ENCODE results near the gene LRRC47.

Gene LRRC47

DNA sequence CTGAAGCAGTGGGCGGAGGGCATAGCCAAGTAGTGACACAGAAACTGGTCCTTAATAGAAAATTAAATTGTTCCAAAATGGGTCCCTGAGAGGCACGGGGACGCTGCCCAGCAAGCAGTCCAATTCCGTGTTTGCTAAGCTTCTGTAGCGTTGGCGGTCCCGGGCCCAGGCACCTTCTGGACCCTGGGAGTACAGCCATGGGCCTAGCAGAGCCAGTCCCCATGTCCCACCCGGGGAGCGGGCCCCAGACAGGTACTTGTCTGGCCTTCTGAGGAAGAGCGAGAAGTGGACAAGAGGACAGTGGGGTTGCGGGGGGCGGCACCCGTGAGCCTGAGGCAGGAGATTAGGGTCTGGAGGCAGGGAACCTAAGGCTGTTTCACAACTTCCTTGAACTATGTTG, 55.5 kb downstream of the LRRC47 start:
- DNase-seq, result no peak
- in situ Hi-C loops (cut with MboI; ENCODE audit: low pct_unique_long_range_greater_than_20kb, low sequenced_read_pairs), result no loop called here

DNA sequence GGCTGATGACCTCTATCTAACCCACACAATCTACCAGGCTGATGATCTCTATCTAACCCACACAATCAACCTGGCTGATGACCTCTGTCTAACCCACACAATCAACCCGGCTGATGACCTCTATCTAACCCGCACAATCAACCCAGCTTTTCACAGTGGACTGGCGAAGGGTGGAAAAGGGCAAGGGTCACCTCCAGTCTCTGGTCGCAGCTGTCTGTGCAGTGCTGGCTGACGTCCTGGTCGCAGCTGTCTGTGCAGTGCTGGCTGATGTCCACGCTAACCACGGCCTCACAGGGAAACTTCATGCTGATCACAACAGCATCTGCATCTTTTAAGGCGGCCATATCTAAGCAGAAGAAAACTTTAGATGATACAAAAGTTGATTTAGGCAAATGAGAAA, 56.3 kb downstream of the LRRC47 start:
- in situ Hi-C loops (cut with MboI; ENCODE audit: low pct_unique_long_range_greater_than_20kb, low sequenced_read_pairs), result no loop called here
- no peak for DNase-seq

DNA sequence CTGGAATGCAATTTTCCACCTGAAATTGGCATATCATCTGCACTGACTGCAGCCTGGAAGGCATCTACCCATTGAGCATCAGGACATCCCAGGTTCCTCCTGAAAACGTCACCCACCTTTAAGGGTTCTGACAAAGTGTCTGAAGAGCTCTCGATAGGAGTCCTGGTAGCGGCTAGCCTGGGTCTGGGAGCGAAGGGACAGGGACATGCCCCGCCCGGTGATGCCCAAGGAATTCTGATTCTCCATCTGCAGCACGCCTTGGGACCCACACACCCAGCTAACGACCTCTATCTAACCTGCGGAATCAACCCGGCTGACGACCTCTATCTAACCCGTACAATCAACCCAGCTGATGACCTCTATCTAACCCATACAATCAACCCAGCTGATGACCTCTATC, 57.4 kb downstream of the LRRC47 start:
- DNase-seq, result no peak
- in situ Hi-C loops (cut with MboI; ENCODE audit: low pct_unique_long_range_greater_than_20kb, low sequenced_read_pairs), result no loop called here

DNA sequence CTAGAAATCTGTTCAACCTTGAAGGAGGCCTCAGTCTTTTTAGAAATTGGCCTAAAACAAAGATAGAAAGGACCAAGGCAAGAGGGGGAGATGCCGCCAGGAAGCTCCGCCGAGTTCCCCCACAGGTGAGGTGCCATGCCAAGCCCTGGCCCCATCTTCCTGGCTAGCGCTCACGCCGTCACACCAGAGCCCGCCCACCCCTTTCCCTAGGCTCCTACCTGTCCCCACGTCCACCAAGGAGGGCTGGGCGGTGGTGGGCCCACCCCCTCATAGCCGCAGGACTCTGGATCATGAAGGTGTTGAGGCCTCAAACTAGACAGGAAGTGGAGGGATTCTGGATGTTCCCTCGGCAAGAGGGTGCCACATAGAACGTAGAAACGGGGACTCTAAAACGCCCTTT, 59.6 kb downstream of the LRRC47 start:
- DNase-seq, result no peak
- in situ Hi-C loops (cut with MboI; ENCODE audit: low pct_unique_long_range_greater_than_20kb, low sequenced_read_pairs), result no loop called here

DNA sequence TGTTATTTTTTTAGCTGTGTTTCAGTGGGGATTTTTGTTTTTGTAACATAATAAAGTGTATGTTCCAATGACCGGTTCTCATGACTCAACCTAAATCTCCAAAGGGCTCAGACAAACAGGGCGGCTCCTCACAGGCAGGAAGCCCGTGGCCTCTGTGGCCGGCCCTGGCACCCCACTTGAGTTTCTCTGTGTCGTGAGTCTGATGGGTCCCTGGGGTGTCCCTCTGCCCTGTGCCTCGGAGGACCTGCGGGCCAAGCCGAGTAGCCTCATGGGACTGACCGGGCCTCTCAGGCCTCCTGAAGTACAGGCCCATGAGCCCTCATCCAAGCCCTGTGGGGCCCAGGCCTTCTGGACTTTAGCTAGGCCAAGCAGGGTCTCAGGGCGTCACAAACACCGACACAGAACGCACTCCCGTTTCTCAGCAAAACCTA, 60.2 kb downstream of the LRRC47 start:
- DNase-seq, result no peak
- in situ Hi-C loops (cut with MboI; ENCODE audit: low pct_unique_long_range_greater_than_20kb, low sequenced_read_pairs), result no loop called here

DNA sequence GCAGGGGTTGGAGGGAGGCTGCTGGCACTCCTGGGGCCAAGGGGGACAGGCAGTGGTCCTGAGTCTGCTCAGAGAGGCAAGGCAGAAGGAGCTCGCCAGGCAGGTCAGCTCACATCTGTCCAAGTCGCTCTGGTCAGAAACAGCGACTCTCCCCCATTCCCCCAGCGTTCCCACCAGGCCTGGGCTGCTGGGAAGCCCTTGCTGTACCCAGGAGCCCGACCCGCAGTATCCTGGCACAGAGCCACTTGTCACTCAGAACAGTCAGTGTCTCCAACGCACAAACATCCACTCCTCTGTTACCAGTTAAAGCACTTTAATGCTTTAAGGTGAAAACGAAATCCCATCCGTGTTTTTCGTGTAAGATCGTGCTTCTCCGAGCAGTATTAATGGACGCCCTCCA, 60.6 kb downstream of the LRRC47 start:
- no peak for DNase-seq
- in situ Hi-C loops (cut with MboI; ENCODE audit: low pct_unique_long_range_greater_than_20kb, low sequenced_read_pairs), result no loop called here

DNA sequence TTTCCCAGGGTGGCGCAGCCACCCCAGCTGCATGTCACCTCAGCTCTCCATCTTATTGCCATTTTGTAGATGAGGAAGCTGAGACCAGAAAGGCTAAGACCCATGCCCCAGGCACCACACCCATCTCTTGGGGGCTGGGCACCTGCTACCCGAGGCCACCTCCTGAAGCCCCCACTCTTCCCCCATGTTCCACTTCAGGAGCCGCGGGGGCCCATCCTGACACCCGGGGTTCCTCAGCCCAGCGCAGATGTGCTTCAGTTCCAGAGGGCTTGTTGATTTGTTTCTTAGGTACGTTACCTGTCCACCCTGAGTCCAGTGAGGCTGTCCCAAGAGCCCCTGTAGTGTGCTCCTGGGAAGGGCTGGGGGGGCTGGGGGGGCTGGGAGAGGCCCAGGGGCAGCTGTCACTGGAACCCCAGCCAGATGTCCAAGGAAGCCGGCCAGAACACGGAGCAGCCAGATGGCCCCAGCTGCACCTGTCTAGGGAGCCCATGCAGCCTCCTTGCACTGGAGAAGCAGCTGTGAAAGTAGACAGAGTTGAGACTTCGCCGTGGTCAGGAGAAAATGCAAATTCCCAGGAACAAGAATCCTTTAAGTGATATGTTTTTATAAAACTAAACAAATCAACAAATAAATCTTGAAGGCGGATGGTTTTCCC, 61.1 kb downstream of the LRRC47 start:
- in situ Hi-C loops (cut with MboI; ENCODE audit: low pct_unique_long_range_greater_than_20kb, low sequenced_read_pairs), result no loop called here
- DNase-seq, result no peak

DNA sequence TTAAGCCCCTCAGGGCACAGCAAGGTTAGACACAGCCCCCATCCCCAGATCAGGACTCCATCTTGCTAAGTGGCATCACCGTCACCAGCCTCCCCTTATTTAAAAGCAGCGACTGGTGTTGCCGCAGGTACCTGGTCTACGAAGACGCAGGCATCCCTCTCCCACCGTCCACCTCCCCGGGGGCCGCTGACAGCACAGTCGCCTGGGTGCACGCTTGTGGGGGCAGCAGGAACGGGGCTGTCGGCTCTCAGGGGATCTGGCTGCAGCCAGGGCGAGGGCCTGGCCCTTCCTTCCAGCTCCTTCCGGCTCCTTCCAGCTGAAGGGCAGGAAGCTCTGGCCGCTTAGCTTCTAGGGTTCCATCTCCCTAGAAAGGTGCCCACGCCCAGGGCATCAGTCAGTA, 61.7 kb downstream of the LRRC47 start:
- in situ Hi-C loops (cut with MboI; ENCODE audit: low pct_unique_long_range_greater_than_20kb, low sequenced_read_pairs), result no loop called here

DNA sequence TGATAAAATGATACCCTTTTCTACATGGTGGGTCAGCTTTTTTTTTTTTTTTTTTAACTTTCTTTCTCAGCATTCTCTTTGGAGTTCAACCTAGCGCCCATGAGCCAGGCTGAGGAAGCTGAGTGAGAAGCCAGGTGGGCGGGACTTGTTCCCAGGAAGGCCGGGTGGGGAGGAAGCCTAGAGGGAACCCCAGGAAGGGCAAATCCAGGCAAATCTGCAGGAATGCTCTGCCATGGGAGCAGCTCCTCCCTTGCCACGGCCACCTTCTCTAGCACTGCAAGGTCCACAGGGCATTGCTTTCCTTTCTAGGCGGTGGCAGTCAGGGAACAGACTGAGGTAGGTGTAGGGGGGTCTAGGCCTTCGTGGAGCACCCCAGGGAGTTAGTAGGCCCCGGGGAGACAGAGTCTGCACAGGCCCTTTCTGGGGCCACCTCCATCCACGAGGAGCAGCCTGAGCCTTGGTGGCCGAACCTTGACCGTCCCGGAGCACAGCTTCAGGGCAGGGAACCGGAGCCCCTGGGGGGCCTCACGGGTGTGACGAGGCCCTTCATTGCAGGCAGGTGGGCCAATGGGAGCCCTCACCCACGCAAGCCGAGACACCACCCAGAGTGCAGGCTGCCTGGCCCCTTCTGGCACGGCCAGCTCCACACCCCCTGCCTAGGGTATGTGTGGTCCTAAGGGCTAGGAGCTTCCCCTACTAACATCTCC, 62.3 kb downstream of the LRRC47 start:
- in situ Hi-C loops (cut with MboI; ENCODE audit: low pct_unique_long_range_greater_than_20kb, low sequenced_read_pairs), result no loop called here
- no peak for DNase-seq

More for the DNA sequence above, 61.7 kb downstream of the LRRC47 start:
- DNase-seq, result no peak

DNA sequence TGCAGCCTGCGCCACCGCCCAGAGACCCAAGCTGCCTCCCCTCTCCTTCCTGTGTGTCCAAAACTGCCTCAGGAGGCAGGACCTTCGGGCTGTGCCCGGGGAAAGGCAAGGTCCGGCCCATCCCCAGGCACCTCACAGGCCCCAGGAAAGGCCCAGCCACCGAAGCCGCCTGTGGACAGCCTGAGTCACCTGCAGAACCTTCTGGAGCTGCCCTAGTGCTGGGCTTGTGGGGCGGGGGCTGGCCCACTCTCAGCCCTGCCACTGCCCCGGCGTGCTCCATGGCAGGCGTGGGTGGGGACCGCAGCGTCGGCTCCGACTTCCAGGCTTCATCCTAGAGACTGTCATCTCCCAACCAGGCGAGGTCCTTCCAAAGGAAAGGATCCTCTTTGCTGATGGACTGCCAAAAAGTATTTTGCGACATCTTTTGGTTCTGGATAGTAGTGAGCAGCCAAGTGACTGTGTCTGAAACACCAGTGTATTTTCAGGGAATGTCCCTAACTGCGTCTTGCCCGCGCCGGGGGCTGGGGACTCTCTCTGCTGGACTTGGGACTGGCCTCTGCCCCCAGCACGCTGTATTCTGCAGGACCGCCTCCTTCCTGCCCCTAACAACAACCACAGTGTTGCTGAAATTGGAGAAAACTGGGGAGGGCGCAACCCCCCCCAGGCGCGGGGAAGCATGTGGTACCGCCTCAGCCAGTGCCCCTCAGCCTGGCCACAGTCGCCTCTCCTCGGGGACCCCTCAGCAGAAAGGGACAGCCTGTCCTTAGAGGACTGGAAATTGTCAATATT, 63.0 kb downstream of the LRRC47 start:
- in situ Hi-C loops (cut with MboI; ENCODE audit: low pct_unique_long_range_greater_than_20kb, low sequenced_read_pairs), result no loop called here
- no peak for DNase-seq

DNA sequence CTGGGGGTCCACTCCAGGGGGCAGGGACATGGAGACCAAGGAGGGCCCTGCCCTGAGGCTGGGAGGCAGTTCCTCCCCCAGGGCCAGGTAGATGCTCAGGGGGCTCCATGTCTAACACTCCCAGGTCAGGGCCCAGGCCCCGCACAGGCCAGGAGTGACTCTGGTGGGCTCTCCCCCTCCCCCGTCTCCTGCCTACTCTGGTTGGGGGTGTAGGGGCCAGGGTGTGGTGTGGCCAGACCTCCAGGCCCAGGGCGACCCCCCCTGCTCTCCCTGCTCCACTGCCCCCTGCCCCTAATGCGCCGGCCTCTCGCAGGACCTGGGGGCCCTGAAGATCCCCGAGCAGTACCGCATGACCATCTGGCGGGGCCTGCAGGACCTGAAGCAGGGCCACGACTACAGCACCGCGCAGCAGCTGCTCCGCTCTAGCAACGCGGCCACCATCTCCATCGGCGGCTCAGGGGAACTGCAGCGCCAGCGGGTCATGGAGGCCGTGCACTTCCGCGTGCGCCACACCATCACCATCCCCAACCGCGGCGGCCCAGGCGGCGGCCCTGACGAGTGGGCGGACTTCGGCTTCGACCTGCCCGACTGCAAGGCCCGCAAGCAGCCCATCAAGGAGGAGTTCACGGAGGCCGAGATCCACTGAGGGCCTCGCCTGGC, 63.7 kb downstream of the LRRC47 start:
- DNase-seq, result no peak
- in situ Hi-C loops (cut with MboI; ENCODE audit: low pct_unique_long_range_greater_than_20kb, low sequenced_read_pairs), result no loop called here

DNA sequence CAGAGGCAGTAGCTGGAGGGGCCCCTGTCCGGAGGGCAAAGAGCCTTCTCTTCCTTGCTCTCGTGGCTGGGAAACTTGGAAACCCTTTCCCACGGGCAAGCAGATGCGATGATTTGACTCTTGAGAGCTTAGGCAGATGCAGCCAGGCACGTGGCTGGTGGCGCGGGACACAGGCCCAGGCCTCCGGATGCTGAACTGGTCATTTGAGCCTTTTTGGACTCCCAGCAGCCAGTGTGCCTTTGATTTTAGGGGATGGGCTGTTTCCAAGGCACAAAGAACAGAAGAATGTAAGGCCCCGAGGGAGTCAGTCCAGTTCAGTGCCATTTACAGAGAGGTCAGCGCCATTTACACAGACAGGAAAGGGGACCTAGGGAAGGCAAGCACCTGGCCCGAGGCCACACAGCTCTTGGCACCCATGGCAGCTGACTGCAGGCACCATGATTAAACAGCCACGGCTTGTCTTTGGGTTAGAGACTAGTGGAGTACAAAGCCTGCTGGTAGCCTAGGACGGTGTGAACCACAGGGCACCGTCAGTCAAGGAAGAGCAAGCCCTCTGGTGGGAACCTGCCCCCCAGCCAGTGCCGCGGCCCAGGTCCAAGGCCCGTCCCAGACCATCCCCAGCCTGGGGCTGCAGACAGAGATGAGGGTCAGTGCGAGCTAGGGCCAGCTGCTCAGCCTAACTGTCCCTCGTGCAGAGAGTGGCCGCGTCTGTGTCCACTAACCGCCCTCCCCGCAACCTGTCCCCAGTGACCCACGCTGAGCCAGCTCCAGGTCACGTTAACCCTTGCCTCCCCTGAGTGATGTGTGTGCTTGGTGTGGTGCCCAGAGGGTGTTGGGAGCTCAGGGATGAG, 64.5 kb downstream of the LRRC47 start:
- no peak for DNase-seq
- in situ Hi-C loops (cut with MboI; ENCODE audit: low pct_unique_long_range_greater_than_20kb, low sequenced_read_pairs), result no loop called here

DNA sequence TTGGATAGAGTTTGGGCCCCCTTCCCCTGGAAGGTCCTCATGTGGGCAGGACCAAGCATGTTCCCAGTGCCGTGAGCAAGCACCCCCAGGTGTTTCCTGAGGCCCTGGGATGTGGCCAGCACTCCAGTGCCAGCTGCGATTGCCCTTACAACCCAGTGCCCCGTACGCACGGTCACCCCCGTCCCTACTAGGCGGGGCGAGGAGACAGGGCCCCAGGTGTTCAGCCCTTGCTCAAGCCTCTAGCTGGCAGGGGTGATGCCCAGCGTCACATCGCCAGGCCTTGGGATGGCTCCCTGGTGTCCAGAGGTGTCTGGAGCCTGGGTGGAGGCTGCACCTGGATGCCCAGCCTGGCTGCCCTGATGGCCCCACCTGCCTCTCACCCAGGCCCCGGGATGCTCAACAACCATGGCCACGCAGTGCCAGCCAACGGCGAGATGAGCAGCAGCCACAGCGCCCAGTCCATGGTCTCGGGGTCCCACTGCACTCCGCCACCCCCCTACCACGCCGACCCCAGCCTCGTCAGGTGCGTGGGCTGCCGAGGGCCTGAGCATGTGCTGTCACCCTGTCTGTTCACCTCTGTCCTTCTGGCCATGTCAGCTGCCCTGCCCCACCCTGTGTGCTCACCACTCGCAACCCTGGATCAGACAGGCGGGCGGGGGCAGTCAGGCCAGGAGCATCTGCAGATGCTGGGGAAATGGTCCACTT, 65.6 kb downstream of the LRRC47 start:
- in situ Hi-C loops (cut with MboI; ENCODE audit: low pct_unique_long_range_greater_than_20kb, low sequenced_read_pairs), result no loop called here
- DNase-seq, result no peak

DNA sequence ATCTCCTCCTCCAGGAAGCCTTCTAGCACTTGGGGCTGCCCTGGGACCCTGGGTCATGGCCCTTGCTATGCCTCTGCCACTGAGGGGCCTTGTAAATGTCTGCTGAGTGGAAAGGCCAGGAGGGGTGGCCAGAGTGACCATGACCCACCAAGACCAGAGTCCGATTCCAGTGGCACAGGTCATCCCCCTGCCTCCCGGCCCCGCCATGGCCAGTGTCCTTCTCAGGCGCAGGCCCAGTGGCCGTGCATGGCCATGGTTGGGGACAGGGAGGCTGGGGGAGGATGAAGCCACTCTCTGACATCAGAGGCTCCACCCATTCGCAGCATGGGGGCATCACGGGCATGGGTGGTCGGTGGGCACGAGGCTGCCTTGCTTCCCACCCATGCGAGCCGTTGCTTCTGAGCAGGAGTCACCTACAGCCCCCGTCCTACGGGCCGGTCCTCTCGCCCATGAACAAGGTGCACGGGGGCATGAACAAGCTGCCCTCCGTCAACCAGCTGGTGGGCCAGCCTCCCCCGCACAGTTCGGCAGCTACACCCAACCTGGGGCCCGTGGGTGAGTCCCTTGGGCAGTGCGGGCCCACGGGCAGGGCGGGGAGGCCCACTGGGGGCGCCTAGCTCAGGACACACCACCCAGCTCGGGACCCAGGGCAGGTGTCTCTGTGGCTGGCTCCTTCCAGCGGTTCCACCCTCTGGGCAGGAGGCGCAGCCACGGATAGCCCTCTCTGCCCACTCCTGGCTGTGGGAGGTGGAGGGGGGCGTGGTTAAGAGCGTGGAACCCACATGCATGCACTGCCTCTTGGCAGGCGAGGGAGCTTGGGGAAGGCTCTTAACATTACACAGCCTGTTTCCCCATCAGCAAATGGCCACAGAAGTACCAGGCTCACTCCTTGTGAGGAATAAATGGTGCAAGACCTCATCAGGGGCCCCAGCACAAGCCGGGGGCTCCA, 66.4 kb downstream of the LRRC47 start:
- DNase-seq, result no peak
- in situ Hi-C loops (cut with MboI; ENCODE audit: low pct_unique_long_range_greater_than_20kb, low sequenced_read_pairs), result no loop called here

Measured in KBM-7 (cell line).